Measurements from ENCODE around the gene MAPK6. TPM values are rescaled to one million over a fixed set of nuclear protein-coding genes. Genes with fewer than 3 reads are reported as not detected.
A peak's percentile ranks its signal among the peaks of the same experiment; 100 is the strongest.

Gene MAPK6
- total and polyA plus RNA-seq, 9 of the 15 experiments (the other 6 are each of a cell fraction or from before 2014, with no cell fraction given), result 28.5 to 97.1 (median 74.0) TPM

GRCh38 chr15:52039925-52040781 is 21.1 kb downstream of the MAPK6 start:
- peak; percentile 73 for FAIRE-seq
- no peak overlapping the region for H3K4me2 ChIP-seq (ENCODE audit: insufficient read depth, low read length)

More at GRCh38 chr15:52039925-52040781, 21.1 kb downstream of the MAPK6 start:
- intact Hi-C loops (cut with micrococcal nuclease) (no loop called here), in situ Hi-C loops (cut with MboI) (no loop called here)
- TF ChIP-seq MYNN (IDR thresholded peaks at IDR 0.05) (peak; percentile 71; the same call in 1 of the 2 replicates), MYNN (CRISPR knock-in tag; IDR thresholded peaks at IDR 0.05) (no peak), C11orf30 (IDR thresholded peaks at IDR 0.05; ENCODE audit: low read depth) (peak; percentile 80), HMBOX1 (IDR thresholded peaks at IDR 0.05) (peak; percentile 13; the same call in 1 of the 2 replicates), ZNF609 (CRISPR knock-in tag; IDR thresholded peaks at IDR 0.05; ENCODE audit: borderline replicate concordance) (no peak), MAFG (tag; conservative IDR thresholded peaks at IDR 0.05) (peak; percentile 33), MAFK (IDR thresholded peaks at IDR 0.05; ENCODE audit: low read length) (peak; percentile 44; the same call in 1 of the 2 replicates), ZNF316 (IDR thresholded peaks at IDR 0.05) (peak; percentile 84), GTF2E2 (tag; IDR thresholded peaks at IDR 0.05) (no peak), ZNF449 (CRISPR knock-in tag; IDR thresholded peaks at IDR 0.05) (no peak)
- 17% methylated on average over 3 of the region's 3 CpGs for WGBS (ENCODE audit: insufficient coverage, low coverage, missing lambda C conversion rate)
- no peaks in the 10 kb centered on the region for H3K9me3 ChIP-seq (replicated peaks; ENCODE audit: control insufficient read depth, insufficient read depth, low read depth, low read length)
- H2AFZ ChIP-seq (ENCODE audit: low read depth, low read length), result no peak overlapping the region
- BruUV-seq (replicated peaks), result no TSS peak
- peaks cover 99% of the 10 kb centered on the region for H3K79me2 ChIP-seq (ENCODE audit: control insufficient read depth, insufficient read depth, low read length)
- CTCF ChIA-PET (ENCODE audit: low intra/inter-chr PET ratio), result no interaction called here
- no peak overlapping the region for H3K4me3 ChIP-seq
- POLR2A ChIA-PET, result interaction anchor here (0.6 to 2.6 kb wide), 7 partner anchors 9 to 238 kb away, joined by 3 to 14 read pairs (median 5); partner anchors contain the start of gene LEO1
- no peak overlapping the region; a peak in 1 of 4 replicates for H3K9ac ChIP-seq (ENCODE audit: insufficient read depth in 1 of 2, low read depth in 2 of 2, low read length in 2 of 2)
- ATAC-seq (peak; percentile 64), DNase-seq (ENCODE audit: extremely low read depth in 1 of 4, low spot score in 3 of 4) (peak in 3 of 4 experiments; percentile 16 to 38 (median 31))
- peaks cover 14% of the 10 kb centered on the region; the same call in 1 of the 3 replicates for H3K36me3 ChIP-seq (ENCODE audit: control insufficient read depth, insufficient read depth, low read length)
- H3K4me1 ChIP-seq (replicated peaks in 1 of 2; ENCODE audit: control insufficient read depth in 2 of 2, insufficient read depth in 2 of 2, low read length in 2 of 2), result peaks cover 19 to 45% of the 10 kb centered on the region in 2 experiments
- peaks cover 5% of the 10 kb centered on the region for H3K9me1 ChIP-seq (ENCODE audit: control insufficient read depth, insufficient read depth, low read length)
- no peaks in the 10 kb centered on the region for H3K27me3 ChIP-seq (ENCODE audit: control insufficient read depth in 2 of 2, insufficient read depth in 2 of 2, low read length in 2 of 2)
- peak overlapping the region; percentile 24 for H3K27ac ChIP-seq (ENCODE audit: extremely low read depth, low read depth, low read length)
- peaks cover 49% of the 10 kb centered on the region for H4K20me1 ChIP-seq (replicated peaks; ENCODE audit: control insufficient read depth, insufficient read depth, low read length)

Data from K562 (cell line).